Measurements from ENCODE around the gene PSPC1. TPM values are rescaled to one million over a fixed set of nuclear protein-coding genes. Genes with fewer than 3 reads are reported as not detected.

Gene PSPC1
- polyA plus RNA-seq, 1 donor from 2014 or later, result 166 TPM

DNA sequence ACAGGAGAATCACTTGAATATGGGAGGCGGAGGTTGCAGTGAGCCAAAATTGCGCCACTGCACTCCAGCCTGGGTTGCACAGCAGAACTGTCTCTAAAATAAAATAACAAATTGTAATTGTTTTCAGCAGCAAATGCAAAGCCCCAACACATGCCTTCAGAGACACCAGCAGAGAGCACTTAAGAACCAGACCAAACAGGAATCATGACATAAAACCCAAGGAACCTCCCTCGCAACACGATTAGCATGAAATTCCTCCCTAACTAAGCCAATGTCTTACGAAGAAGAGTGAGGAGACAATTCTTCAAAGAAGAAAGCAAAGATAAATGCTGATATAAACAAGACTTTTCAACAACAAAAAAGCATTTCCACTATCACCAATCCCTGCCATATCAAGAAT lies 40.1 kb downstream of the PSPC1 start:
- Histone ChIP-seq H3K9me2 (ENCODE audit: insufficient read depth, low read length) (no peaks in the 10 kb centered on the region), H3K27me3 (ENCODE audit: insufficient read depth, low read depth, low read length) (no peaks in the 10 kb centered on the region), H3K9me3 (ENCODE audit: low read length) (no peaks in the 10 kb centered on the region), H2AFZ (ENCODE audit: low read depth, low read length) (no peak overlapping the region), H4K20me1 (ENCODE audit: insufficient read depth) (no peaks in the 10 kb centered on the region), H3K79me2 (replicated peaks; ENCODE audit: insufficient read depth, low read length) (peaks cover 27% of the 10 kb centered on the region), H3K27ac (ENCODE audit: low read length) (no peak overlapping the region), H3K9ac (ENCODE audit: low read length) (no peak overlapping the region), H3K4me2 (ENCODE audit: low read length) (no peak overlapping the region), H3F3A (ENCODE audit: insufficient read depth, low read length, poor library complexity, severe bottlenecking) (no peaks in the 10 kb centered on the region), H3K36me3 (ENCODE audit: insufficient read depth, low read length) (peaks cover 7% of the 10 kb centered on the region), H3K4me3 (ENCODE audit: low read length) (no peak overlapping the region)
- no peak for TF ChIP-seq REST (IDR thresholded peaks at IDR 0.05; ENCODE audit: borderline replicate concordance)
- TF ChIP-seq, protein P1, sequence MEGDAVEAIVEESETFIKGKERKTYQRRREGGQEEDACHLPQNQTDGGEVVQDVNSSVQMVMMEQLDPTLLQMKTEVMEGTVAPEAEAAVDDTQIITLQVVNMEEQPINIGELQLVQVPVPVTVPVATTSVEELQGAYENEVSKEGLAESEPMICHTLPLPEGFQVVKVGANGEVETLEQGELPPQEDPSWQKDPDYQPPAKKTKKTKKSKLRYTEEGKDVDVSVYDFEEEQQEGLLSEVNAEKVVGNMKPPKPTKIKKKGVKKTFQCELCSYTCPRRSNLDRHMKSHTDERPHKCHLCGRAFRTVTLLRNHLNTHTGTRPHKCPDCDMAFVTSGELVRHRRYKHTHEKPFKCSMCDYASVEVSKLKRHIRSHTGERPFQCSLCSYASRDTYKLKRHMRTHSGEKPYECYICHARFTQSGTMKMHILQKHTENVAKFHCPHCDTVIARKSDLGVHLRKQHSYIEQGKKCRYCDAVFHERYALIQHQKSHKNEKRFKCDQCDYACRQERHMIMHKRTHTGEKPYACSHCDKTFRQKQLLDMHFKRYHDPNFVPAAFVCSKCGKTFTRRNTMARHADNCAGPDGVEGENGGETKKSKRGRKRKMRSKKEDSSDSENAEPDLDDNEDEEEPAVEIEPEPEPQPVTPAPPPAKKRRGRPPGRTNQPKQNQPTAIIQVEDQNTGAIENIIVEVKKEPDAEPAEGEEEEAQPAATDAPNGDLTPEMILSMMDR (IDR thresholded peaks at IDR 0.05; ENCODE audit: poor library complexity, severe bottlenecking), result no peak
- TF ChIP-seq TAF1 (IDR thresholded peaks at IDR 0.05; ENCODE audit: low read depth), result no peak
- TF ChIP-seq EZH2 (IDR thresholded peaks at IDR 0.05; ENCODE audit: borderline replicate concordance, insufficient read depth, low read length, poor library complexity, severe bottlenecking), result no peak
- TF ChIP-seq MXI1 (conservative IDR thresholded peaks at IDR 0.05; ENCODE audit: poor library complexity, severe bottlenecking), result no peak
- no peak for TF ChIP-seq SMC3 (conservative IDR thresholded peaks at IDR 0.05; ENCODE audit: poor library complexity)
- no peak for TF ChIP-seq EP300 (conservative IDR thresholded peaks at IDR 0.05; ENCODE audit: poor library complexity, severe bottlenecking)
- TF ChIP-seq RAD21 (conservative IDR thresholded peaks at IDR 0.05), result no peak
- no peak for TF ChIP-seq POLR2AphosphoS5 (IDR thresholded peaks at IDR 0.05)

- Histone ChIP-seq H3K9me2 (ENCODE audit: insufficient read depth, low read length) (no peaks in the 10 kb centered on the region), H3K9me3 (ENCODE audit: low read length) (no peaks in the 10 kb centered on the region), H4K20me1 (ENCODE audit: insufficient read depth) (no peaks in the 10 kb centered on the region), H3K4me3 (ENCODE audit: low read length) (no peak overlapping the region), H3K79me2 (replicated peaks; ENCODE audit: insufficient read depth, low read length) (peaks cover 42% of the 10 kb centered on the region), H3K36me3 (ENCODE audit: insufficient read depth, low read length) (peaks cover 7% of the 10 kb centered on the region), H3K27me3 (ENCODE audit: insufficient read depth, low read depth, low read length) (no peaks in the 10 kb centered on the region), H3K27ac (ENCODE audit: low read length) (no peak overlapping the region), H2AFZ (ENCODE audit: low read depth, low read length) (no peak overlapping the region), H3K9ac (ENCODE audit: low read length) (no peak overlapping the region), H3F3A (ENCODE audit: insufficient read depth, low read length, poor library complexity, severe bottlenecking) (no peaks in the 10 kb centered on the region), H3K4me2 (ENCODE audit: low read length) (no peak overlapping the region)
- TF ChIP-seq RAD21 (conservative IDR thresholded peaks at IDR 0.05) (no peak), SMC3 (conservative IDR thresholded peaks at IDR 0.05; ENCODE audit: poor library complexity) (no peak), EZH2 (IDR thresholded peaks at IDR 0.05; ENCODE audit: borderline replicate concordance, insufficient read depth, low read length, poor library complexity, severe bottlenecking) (no peak), REST (IDR thresholded peaks at IDR 0.05; ENCODE audit: borderline replicate concordance) (no peak), EP300 (conservative IDR thresholded peaks at IDR 0.05; ENCODE audit: poor library complexity, severe bottlenecking) (no peak), TAF1 (IDR thresholded peaks at IDR 0.05; ENCODE audit: low read depth) (no peak), MXI1 (conservative IDR thresholded peaks at IDR 0.05; ENCODE audit: poor library complexity, severe bottlenecking) (no peak), POLR2AphosphoS5 (IDR thresholded peaks at IDR 0.05) (no peak)
- TF ChIP-seq, protein P1 (IDR thresholded peaks at IDR 0.05; ENCODE audit: poor library complexity, severe bottlenecking), result no peak
These were observed 44.7 kb downstream of the PSPC1 start for GRCh38 chr13:19737844-19738557.
